Measurements from ENCODE around the gene C1orf167.

The C1orf167 gene

DNA sequence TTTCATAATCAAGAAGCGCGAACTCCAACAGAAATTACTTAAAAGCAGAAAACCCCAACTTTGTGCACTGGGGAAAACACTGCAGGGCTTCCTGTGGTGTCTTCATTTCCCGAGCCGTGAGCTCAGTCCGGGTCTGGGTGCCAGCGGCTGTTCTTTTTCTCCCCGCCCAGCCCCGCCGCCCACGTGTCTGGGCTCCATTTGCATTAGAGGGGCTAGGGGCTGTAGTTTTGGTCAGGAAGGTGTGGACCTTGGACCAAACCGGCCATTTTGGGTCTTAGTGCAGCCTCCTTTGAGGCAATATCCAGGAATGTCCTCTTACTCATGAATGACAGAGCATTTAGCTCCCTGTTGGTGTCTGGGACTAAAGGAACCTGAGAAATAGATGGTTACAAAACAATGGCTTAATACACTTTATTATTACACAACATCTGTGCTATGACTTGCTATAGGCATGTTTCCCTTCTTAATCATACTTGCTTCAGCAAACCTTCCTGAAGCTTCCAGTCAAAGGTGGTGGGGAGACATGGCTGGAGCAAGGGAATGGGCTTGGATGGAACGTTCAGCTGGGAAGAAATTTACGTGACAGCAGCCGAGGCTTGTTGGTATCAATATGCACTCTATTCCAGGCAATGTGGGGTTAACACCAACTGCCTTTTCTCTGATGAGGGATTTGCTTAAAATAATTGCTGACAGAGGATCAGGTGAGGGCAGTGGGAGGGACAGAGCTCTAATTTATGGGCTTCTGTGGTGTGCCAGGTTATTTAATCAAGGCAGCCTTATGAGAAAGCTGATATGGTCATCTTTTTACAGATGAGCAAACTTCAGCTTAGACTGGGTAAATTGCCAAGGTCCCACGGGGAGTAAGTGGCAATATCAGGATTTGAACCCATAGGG is 25.0 kb upstream of the C1orf167 start:
- H3K4me3 ChIP-seq (ENCODE audit: low read depth, low read length): peak overlapping the region; percentile 81

DNA sequence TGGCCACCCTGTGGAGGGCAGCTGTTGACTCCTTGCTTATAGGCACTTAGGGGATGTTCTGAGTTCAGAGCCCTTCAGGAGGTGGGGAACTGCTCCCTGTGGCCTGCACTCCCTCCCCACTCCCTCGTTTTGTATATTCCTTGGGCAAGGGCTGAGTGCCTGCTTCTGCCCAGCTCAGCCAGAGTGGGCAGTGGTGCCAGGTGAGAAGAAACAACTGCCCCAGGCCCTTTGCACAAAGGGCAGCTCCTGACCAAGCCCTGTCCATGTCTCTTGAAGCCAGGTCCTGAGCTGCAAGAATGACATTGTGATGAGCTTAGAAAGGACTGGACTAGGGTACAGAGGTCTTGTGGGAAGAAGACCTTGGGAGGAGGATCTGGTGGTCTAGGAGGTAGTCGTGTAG is 23.9 kb upstream of the C1orf167 start:
- no peak overlapping the region for H3K4me3 ChIP-seq (ENCODE audit: low read depth, low read length)

DNA sequence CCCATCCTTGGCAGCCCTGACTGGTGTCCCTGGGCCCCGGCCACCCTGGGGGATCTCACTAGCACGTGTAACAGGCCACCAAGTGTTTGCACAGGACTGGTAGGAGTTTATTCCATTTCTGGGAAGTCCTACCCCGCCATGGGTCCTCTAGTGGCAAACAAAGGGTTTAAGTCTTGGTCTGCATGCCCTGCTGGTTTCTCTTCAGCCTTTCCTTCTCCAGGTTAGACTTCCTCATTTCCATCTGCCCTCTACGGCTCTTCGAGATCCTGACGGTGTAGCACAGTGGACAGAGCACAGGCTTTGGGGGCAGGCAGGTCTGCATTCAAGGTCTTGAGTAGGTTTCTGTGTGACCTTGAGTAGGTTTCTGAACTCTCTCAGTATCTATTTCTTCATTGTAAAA is 23.2 kb upstream of the C1orf167 start:
- H3K4me3 ChIP-seq (ENCODE audit: low read depth, low read length): no peak overlapping the region

DNA sequence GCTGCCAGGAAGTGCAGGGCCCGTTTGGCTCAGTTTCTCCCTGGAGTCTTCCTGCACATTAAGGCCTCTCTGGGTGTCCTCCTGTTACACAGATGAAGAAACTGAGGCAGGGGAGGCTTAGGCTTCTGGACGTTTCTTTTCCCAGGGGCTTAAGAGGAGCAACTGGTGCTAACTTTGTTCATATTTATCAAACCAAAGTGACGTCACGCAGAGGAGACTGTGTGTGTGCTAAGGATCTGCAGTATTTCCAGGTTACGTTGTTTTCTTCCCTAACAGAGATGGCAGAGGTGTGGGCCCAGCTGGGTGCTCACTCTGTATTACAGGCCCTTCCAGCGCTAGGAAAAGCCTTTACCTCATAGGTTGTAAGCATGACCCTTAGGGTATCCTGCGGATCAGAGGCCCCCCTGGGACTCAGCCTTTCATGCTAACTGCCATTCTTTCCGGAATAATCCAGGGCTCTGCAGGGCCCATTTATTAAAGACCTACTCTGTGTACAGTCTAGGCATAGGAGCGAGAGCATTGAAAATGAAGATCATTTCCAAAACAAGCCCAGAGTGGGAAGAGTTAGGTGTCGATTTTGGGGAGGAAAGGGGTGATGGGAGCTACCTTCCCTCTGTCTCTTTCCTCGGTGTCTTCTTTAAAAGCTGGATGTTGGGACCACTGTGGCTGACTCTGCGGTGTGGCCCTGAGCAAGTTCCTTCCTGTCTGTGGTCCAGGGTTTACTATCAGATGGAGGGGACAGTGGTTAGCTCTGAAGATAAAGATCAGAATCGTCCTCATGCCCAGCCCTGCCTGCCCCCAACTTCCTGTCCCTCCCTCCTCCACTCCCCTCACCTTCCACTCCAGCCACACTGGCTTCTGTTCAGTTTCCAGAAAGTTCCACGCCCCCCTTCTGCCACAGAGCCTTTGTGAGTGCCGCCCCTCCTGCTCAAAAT is 21.5 kb upstream of the C1orf167 start:
- H3K4me3 ChIP-seq (ENCODE audit: low read depth, low read length): no peak overlapping the region

DNA sequence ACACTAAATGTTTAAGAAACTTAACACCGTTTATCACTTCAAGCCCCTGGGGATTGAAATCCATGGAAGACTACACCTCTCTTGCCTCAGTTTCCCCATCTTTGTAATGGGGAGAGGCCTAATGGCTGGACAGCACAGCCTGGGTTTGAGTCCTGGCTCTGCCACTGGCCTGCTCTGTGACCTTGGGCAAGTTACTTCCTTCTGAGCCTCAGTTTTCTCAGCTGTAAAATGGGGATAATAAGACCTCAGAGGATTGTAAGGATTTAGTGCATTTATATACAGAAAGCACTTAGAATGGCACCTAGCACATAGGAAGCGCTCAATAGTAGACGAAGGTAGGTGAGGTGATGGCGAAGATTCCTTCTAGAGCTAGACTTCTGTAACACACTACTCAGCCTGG is 20.5 kb upstream of the C1orf167 start:
- no peak overlapping the region for H3K4me3 ChIP-seq (ENCODE audit: low read depth, low read length)

DNA sequence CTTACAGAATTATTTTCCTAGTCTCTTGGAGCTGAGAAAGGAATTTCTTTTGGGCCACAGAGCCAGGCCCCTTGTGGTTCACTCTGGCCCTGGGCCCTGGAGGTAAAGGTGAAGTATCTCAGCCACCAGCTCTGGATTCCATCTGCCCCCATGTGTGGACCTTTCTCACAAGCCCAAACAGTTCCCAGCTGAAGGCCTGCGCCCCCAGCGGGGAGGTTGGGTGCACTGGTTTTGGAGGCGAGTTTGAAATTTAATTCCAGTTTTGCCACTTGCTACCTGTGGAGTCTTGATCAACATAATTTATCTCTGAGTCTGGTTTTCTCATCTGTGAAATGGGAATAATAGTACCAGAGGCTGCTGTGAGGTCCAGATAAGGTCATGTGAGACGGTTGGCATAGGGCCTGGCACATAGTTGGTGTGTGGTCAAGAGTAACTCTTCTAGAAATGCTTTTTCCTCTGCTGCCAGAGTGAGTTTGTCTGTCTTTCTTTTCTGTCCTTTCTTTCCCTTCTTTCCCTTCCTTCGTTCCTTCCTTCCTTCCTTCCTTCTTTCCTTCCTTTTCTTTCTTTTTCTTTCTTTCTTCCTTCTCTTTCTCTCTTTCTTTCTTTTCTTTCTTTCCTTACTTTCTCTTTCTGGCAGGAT is 20.0 kb upstream of the C1orf167 start:
- H3K4me3 ChIP-seq (ENCODE audit: low read depth, low read length): no peak overlapping the region

DNA sequence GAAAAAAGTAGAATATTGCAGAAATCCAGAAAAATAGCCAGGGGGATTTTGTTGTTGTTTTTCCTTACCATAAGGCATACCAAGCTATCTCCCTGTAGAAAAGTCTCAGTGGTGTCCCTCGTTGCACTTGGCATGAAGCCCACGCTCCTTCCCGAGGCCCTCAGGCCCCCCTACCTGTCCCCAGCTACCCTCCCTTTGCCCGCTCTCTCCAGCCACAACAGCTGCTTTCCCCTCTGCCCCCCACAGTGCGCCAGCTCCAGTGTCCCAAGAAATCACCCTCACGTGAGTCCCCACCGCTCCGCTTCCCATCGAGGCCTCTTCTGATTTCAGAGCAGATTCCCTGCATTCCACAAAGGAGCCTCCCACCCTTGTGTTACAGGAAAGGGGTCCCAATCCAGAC is 17.7 kb upstream of the C1orf167 start:
- no peak overlapping the region for H3K4me3 ChIP-seq (ENCODE audit: low read depth, low read length)

DNA sequence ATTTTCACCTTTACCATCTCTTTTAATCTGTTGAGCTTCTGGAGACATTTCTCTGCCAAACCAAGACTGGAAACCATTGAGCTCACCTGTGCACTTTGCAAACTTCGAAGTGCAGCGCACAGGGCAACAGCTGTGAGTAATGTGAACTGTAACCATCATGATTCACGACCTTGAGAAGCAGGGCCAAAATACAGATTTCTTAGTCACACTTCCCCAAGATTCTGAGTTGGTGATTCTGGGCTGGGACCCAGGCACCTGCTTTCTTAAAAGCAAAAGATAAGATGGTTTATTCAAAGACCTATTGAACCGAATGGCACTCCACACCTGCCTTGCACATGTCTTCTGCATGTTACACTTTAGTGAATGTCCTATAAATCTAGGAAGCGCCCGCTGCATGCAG is 15.9 kb upstream of the C1orf167 start:
- H3K4me3 ChIP-seq (ENCODE audit: low read depth, low read length): no peak overlapping the region

DNA sequence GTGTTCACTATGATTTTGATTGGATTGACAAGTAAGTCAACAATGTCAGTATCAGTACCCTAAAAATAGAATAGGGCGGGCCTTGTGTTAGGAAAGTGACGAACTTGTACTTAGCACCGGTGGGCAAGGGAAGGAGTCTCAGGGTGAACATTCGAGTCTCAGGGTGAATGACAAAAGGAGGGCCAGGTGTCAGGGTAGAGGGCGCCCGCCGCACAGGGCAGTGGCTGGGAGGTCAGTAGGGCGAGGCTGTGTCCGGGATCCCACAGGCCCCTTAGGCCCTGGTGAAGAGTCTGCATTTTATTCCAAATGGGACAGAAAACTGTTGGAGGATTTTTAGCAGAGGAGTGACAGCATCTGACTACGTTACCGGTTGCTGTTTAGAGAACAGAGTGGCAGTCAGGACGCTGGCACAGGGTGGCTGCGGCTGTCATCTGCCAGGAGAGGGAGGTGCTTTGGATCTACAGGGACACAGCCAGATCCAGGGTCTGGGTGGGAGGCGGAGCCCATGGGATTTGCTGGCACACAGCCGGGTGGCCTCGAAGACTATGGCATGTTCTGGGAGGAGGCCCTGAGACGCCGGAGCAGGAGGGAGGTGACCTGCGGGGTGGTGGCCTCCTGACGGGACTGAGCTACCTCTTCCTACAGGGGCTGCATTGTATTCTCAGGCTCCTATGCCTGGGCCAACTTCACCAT is 15.1 kb upstream of the C1orf167 start:
- no peak overlapping the region for H3K4me3 ChIP-seq (ENCODE audit: low read depth, low read length)

DNA sequence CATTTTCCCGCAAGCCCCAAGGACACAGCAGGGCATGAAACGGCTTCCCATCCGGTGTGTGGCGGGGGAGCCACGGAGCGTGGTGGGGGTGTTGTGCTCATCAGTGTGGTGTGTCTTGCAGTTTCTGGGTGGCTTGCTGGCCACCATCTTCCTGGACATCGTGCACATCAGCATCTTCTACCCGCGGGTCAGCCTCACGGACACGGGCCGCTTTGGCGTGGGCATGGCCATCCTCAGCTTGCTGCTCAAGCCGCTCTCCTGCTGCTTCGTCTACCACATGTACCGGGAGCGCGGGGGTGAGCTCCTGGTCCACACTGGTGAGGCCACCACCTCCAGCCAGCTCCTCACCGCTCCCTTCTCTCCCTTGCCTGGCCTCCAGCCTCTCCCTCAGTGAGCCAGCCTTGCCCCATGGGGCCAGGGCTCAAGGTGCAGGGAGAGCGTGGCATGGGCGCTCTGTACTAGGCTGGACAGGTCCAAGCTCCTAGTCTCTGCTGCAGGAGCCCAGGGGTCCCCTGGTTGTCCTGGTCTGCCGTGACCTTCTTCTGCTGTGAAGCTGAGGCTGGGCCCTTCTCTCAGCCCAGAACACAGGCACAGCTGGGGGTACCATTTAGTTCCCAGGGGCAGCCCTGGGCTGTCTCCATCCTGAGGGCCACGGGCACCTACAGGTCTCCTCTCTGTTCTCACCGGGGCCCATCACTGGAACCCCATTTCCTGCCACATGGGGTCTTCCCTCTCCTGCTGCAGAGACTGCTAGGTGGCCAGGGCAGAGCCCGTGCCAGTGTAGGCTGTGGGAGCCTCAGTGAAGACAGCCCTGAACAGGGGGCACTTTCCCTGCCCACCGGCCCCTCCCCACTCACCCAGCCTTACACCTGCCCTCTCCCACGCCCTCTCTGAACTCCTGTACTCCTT is 13.4 kb upstream of the C1orf167 start:
- H3K4me3 ChIP-seq (ENCODE audit: low read depth, low read length): no peak overlapping the region

DNA sequence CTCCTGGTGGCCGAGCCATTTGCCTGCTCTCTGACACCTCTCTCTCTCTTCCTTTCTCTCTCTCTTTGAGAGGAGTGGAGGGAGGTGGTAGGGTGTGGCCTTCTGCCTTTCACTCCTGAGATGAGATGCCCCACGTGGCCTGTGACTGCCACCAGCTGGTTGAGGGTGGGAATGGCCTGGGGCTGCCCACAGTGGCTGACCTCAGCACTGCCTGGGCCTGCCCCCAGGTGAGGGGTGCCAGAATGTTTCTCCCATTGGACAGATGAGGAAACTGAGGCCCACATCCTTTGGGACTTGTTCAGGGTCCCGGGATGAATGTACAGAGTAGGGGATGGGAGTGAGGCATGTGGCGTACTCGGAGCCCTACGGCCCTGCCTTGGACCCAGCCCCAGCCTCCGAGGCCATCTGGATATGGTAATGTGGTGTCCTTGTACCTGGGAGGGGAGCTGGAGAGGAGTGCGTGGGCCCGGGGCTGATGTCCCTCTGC is 12.7 kb upstream of the C1orf167 start:
- no peak overlapping the region for H3K4me3 ChIP-seq (ENCODE audit: low read depth, low read length)

DNA sequence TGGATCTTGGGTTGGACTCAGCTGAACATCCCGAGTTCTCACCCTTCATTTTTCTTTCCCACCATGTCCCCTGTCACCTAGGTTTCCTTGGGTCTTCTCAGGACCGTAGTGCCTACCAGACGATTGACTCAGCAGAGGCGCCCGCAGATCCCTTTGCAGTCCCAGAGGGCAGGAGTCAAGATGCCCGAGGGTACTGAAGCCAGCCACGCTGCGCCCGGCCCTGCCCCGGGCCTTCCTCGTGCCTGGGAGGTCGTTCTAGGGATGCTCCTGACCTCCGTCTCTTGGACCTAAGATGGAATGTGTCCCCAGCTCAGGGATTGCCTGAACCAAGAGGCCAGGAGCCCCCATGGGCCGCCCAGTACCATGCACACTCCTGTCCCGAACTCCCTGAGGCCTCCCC is 12.0 kb upstream of the C1orf167 start:
- no peak overlapping the region for H3K4me3 ChIP-seq (ENCODE audit: low read depth, low read length)

DNA sequence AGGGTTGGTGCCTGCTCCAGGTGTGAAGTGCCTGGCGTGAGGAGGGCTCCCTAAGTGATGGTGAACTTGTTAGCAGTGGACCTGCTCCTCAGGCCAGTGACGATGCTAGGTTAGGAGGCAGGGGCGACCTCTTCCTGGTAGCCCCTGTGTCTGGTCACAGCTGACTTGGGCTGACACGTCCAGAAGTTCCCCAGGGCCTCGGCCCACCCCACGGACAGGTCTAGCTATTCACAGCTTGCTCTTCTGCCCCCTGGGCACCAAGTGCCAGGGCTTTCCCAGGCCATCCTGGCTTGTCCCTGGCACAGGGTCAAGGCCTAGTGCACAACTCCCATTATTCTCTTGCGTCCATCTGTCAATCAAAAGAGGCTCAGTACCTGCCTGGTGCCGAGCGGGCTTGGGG is 10.9 kb upstream of the C1orf167 start:
- no peak overlapping the region for H3K4me3 ChIP-seq (ENCODE audit: low read depth, low read length)

DNA sequence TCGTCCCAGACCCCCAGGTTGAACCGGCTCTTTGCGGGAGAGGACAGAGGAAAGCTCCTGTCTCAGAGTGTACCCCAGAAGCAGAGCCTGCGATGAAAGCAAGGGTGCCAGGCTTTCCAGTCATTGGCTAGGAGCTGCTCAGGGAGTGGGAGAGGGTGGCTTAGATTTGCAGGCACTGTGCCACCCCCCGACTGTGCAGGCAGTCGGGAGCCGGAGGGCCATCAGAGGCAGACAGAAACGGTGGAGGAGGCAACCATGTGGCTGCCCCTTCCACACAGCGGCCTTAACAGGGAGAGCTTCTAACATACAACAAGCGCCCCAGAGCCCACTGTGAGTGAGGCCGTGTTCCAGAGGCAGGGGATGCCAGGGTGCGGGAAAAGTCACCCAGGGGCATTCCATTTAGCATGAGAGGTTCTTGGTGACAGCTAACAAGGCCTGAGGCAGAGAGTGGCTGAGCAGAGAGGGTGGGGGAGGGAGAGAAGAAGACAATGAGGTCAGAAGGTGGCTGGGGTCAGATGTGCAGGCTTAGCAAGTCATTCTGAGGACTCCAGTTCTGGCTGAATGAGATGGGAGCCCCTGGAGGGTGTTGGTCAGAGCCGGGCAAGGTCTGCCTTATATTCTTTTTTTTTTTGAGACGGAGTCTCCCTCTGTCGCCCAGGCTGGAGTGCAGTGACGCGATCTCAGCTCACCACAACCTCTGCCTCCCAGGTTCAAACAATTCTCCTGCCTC is 9.5 kb upstream of the C1orf167 start:
- no peak overlapping the region for H3K4me3 ChIP-seq (ENCODE audit: low read depth, low read length)

DNA sequence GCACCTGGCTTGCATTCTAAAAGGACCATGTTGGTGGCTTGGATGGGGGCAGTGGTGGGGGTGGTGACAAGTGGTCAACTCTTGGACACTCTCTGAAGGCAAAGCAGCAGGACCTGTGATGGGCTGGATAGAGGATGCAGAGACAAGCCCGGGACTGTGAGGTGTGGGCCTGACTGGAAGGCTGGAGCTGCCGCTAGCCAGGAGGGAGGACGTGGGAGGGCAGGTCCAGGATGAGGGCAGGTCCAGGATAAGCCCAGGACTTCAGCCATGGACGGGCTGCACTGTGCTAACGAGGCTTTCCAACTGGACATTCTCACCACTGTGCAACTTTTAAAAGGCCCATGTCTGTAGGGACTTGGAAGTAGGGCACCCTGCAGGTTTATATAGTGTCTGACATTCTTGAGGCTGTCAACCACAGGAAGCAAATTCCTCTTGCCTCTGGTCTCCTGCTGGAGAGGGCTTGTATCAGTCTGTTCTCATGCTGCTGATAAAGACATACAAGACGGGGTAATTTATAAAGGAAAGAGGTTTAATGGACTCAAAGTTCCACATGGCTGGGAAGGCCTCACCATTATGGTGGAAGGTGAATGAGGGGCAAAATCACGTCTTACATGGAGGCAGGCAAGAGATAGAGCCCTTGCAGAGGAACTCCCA is 8.3 kb upstream of the C1orf167 start:
- H3K4me3 ChIP-seq (ENCODE audit: low read depth, low read length): no peak overlapping the region

DNA sequence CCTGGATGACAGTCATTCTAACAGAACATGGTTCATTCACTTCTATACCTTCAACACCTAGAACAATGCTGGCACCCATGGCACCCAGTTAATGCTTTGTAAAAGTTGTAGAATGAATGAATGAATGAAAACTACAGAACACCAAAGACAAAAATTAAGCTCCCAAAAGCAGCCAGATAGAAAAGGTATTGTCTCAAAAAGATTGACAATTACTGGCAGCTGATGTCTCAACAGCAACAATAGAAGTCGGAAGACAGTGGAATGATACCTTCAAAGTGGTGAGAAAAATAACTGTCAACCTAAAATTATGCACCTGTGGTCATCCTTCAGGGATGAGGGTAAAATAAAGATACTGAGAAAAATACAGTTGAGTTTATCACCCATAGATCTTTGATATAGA is 4.9 kb upstream of the C1orf167 start:
- no peak overlapping the region for H3K4me3 ChIP-seq (ENCODE audit: low read depth, low read length)

DNA sequence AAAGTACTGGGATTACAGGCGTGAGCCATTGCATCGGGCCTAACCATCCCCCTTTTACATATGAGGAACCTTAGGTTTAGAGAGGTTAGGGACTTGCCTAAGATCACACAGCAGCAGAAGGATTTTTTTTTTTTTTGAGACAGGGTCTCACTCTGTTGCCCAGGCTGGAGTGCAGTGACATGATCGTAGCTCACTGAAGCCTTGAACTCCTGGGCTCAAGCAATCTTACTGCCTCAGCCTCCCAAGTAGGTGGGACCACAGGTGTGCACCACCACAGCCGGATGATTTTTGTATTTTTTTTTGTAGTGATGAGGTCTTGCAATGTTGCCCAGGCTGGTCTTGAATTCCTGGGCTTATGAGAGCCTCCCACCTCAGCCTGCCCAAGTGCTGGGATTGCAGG is 2.2 kb upstream of the C1orf167 start:
- H3K4me3 ChIP-seq (ENCODE audit: low read depth, low read length): no peak overlapping the region

DNA sequence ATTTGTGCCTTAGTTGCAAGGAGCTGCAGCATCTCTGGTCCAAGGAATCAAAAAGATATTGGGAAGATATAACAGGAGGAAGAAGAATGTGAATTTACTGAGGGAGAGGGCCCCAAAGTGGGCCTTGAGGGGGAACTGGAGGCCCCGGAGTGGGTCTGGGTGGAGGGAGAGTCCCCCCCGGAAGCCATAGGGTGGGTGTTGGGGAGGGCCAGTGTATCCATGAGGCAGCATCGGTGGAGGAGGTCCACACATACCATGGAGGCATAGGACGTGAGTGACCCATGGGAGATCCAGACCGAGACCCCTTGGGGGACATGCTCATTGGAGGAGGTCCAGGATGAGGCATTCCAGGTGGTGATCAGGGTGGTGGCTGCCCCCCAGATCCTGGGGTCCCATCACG is 708 bp upstream of the C1orf167 start:
- H3K4me3 ChIP-seq (ENCODE audit: low read depth, low read length): no peak overlapping the region

DNA sequence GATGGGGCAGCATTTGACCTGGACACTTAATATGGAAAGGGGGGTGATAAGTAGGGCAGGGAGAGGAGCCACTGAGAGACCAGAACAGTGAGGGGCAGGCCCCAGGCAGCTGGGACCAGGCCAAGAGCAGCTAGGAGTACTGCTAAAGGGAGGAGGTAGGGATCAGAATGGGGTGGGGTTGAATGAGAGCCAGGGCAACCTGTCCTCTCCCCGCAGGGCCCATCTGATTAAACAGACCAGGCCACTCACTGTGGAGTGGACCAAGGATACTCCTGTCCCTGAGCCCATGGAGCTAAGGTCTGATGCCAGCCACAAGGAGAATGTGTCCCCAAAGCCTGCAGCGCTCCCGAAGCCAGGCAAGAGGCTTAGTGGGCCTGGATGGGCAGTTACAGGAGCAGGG is 2.1 kb downstream of the C1orf167 start:
- no peak overlapping the region for H3K4me3 ChIP-seq (ENCODE audit: low read depth, low read length)

Measured in iPS-11a (cell line).